Right lobe of liver (tissue), 6 donors: Measurements from ENCODE around the gene SLC30A5. TPM values are rescaled to one million over a fixed set of nuclear protein-coding genes. Genes with fewer than 3 reads are reported as not detected.

Experiments
- ATAC-seq, 4 donors: fragments of 200-7000 bp; cut with Tn5 transposase; one replicate each; pipeline ENCODE4 v1.9.1; 2020; ENCODE audit warnings: mild to moderate bottlenecking in 4 of 4, moderate library complexity in 4 of 4
- DNase-seq, 3 donors: peaks; one replicate each; pipeline ENCODE4 v3.0.0-alpha.2; 2020
- H3K27ac ChIP-seq, 3 donors: fragments of 200-600 bp; one replicate each; pipeline ENCODE4 v1.8.0; 2022
- H3K27me3 ChIP-seq, 2 donors: fragments of 200-600 bp; one replicate each; pipeline ENCODE4 v1.8.0; 2022
- H3K36me3 ChIP-seq, 4 donors: fragments of 200-600 bp; sonication (generic) in 1 of 4; one replicate each; pipeline versions ENCODE4 v1.5.1 to v1.8.0; 2017 to 2022; ENCODE audit warnings: control low read depth in 1 of 4
- H3K4me1 ChIP-seq, 4 donors: fragments of 200-600 bp; sonication (generic) in 1 of 4; one replicate each; pipeline versions ENCODE4 v1.5.1 to v1.8.0; 2017 to 2022; ENCODE audit warnings: control low read depth in 1 of 4
- H3K4me3 ChIP-seq, 3 donors: fragments of 200-600 bp; one replicate each; pipeline ENCODE4 v1.8.0; 2022
- H3K9me3 ChIP-seq, 4 donors: fragments of 200-600 bp; sonication (generic) in 1 of 4; one replicate each; pipeline versions ENCODE4 v1.5.1 to v1.8.0; 2017 to 2022; ENCODE audit warnings: control low read depth in 1 of 4
- CTCF ChIP-seq, 4 donors: fragments of 200-600 bp in 3 of 4; fragments of 450-650 bp in 1 of 4; IDR thresholded peaks; one replicate each; pipeline versions ENCODE4 v1.5.1 to v1.8.0; 2016 to 2022; ENCODE audit warnings: antibody characterized with exemption in 4 of 4, mild to moderate bottlenecking in 2 of 4
- POLR2A ChIP-seq: fragments of 450-650 bp; IDR thresholded peaks from one replicate; pipeline ENCODE4 v1.6.1; 2017; ENCODE audit warnings: antibody characterized with exemption, mild to moderate bottlenecking
- WGBS: methylation state at CpG from one replicate; pipeline ENCODE4 v1.1.6; 2018; ENCODE audit warnings: low coverage, low lambda C conversion rate; ENCODE audit not compliant: insufficient coverage; ENCODE audit errors: missing lambda C conversion rate; 5-methylcytosine and 5-hydroxymethylcytosine counted together
- intact Hi-C, 2 donors: fragments of 100-400 bp; cut with DNase I; formaldehyde crosslinking; loops; one replicate each; pipeline versions ENCODE4 v1.11.2 to v1.14.1; 2022
- total RNA-seq, 6 experiments: library from RNA; depleted of rRNA in 2 of 6; stranded (reverse); fragments of >200 nt in 2 of 6; fragmentation: NEBNext Ultra II Directional in 3 of 6; extraction: Animal tissue kit (Norgen Biotek cat#: 25700) in 3 of 6; gene quantifications; one replicate each; pipeline versions ENCODE4 v1.1.0 to v1.2.4, GENCODE V29; 2016 to 2023
- donor health status: DM: no; HTN: yes; CAD: no.
- donor health status: DM: no; HTN: no; CAD: no.
- donor health status: DM: no; HTN: no; CAD: no.
- donor health status: DM: no; HTN: yes; CAD: no.
- donor health status: DM: no; HTN: yes; CAD: no.

Gene SLC30A5
- total RNA-seq, 6 experiments from 2014 or later = 18.7 to 29.4 (median 23.4) TPM

- H3K27ac ChIP-seq = no peak overlapping the region
- WGBS = 65% methylated on average over 9 of the region's 14 CpGs
- ATAC-seq (peak in 1 of 4 donors; percentile 32), DNase-seq (no peak)
- peaks cover 0 to 11% (median 2%) of the 10 kb centered on the region in 4 donors for H3K4me1 ChIP-seq
- no peak overlapping the region for H3K4me3 ChIP-seq
- no peak for TF ChIP-seq CTCF (IDR thresholded peaks at IDR 0.05)
- no peak for TF ChIP-seq POLR2A
- no peaks in the 10 kb centered on the region for H3K9me3 ChIP-seq
- H3K27me3 ChIP-seq = no peaks in the 10 kb centered on the region
- no peaks in the 10 kb centered on the region for H3K36me3 ChIP-seq
- intact Hi-C loops = no loop called here
Measured at GRCh38 chr5:69075522-69076179, 18.2 kb upstream of the SLC30A5 start.

GRCh38 chr5:69078921-69079540 lies 14.8 kb upstream of the SLC30A5 start:
- 13% methylated on average over 2 of the region's 2 CpGs for WGBS
- Histone ChIP-seq H3K9me3 (no peaks in the 10 kb centered on the region), H3K27me3 (no peaks in the 10 kb centered on the region), H3K4me3 (no peak overlapping the region), H3K36me3 (no peaks in the 10 kb centered on the region), H3K4me1 (peaks cover 0 to 11% (median 2%) of the 10 kb centered on the region in 4 donors), H3K27ac (peak overlapping the region in 1 of 3 donors; percentile 38)
- DNase-seq = peak in 1 of 3 donors; percentile 64
- intact Hi-C loops = no loop called here
- peak; percentile 80 to 90 (median 88) for ATAC-seq
- TF ChIP-seq POLR2A (no peak), CTCF (IDR thresholded peaks at IDR 0.05) (no peak)

- peaks cover 0 to 11% (median 2%) of the 10 kb centered on the region in 4 donors for H3K4me1 ChIP-seq
- ATAC-seq (no peak), DNase-seq (no peak)
- H3K9me3 ChIP-seq = no peaks in the 10 kb centered on the region
- peak overlapping the region in 1 of 3 donors; percentile 38 for H3K27ac ChIP-seq
- TF ChIP-seq CTCF (IDR thresholded peaks at IDR 0.05) (no peak), POLR2A (no peak)
- no peak overlapping the region for H3K4me3 ChIP-seq
- H3K27me3 ChIP-seq = no peaks in the 10 kb centered on the region
- H3K36me3 ChIP-seq = no peaks in the 10 kb centered on the region
- intact Hi-C loops = no loop called here
- 91% methylated on average over 5 of the region's 6 CpGs for WGBS
Measured at GRCh38 chr5:69079556-69079955, 14.3 kb upstream of the SLC30A5 start.

GRCh38 chr5:69083412-69083811 lies 10.4 kb upstream of the SLC30A5 start:
- H3K36me3 ChIP-seq = no peaks in the 10 kb centered on the region
- no peak for TF ChIP-seq POLR2A
- TF ChIP-seq CTCF (IDR thresholded peaks at IDR 0.05) = peak in 2 of 4 donors; percentile 16 to 43
- ATAC-seq = peak; percentile 59 to 92 (median 78)
- no peak for DNase-seq
- H3K27ac ChIP-seq = no peak overlapping the region
- no peak overlapping the region for H3K4me3 ChIP-seq
- peaks cover 0 to 11% (median 2%) of the 10 kb centered on the region in 4 donors for H3K4me1 ChIP-seq
- no peaks in the 10 kb centered on the region for H3K27me3 ChIP-seq
- no peaks in the 10 kb centered on the region for H3K9me3 ChIP-seq
- intact Hi-C loops = no loop called here
